Measurements from ENCODE around the gene HSFX1. TPM values are rescaled to one million over a fixed set of nuclear protein-coding genes. Genes with fewer than 3 reads are reported as not detected.
"Not testable (repeated sequence)": the region's sequence is repeated elsewhere in the genome, so short reads cannot be mapped to it uniquely, and the experiment has no call there.

HSFX1 gene
- total RNA-seq, 1 experiment from 2014 or later = 0.44 TPM

GRCh38 chrX:149760965-149761364 lies 12.9 kb upstream of the HSFX1 start:
- DNase-seq (ENCODE audit: low read depth, low spot score) (no peak), ATAC-seq (no peak)
- ChIA-PET POLR2A (no interaction called here), RAD21 (ENCODE audit: low non-redundant PET in 1 of 2, low total read pairs in 2 of 2, uncharacterized antibody in 2 of 2, unreplicated experiment in 2 of 2) (no interaction called here), CTCF (no interaction called here)
- Histone ChIP-seq H3K9ac (ENCODE audit: low read length) (no peak overlapping the region), H3K27me3 (ENCODE audit: insufficient read depth, low read length) (no peaks in the 10 kb centered on the region), H3K4me3 (replicated peaks in 1 of 2; ENCODE audit: low read depth in 1 of 2, low read length in 2 of 2) (no peak overlapping the region), H3K27ac (ENCODE audit: low read depth, low read length) (no peak overlapping the region), H3K36me3 (ENCODE audit: control insufficient read depth in 1 of 2, insufficient read depth in 2 of 2, low read length in 2 of 2) (no peaks in the 10 kb centered on the region), H4K20me1 (ENCODE audit: insufficient read depth) (no peaks in the 10 kb centered on the region), H2AFZ (ENCODE audit: low read depth, low read length, poor library complexity, severe bottlenecking) (no peak overlapping the region), H3K4me2 (ENCODE audit: low read length) (no peak overlapping the region), H3K9me3 (ENCODE audit: control insufficient read depth in 1 of 2, insufficient read depth in 1 of 2, low read depth in 1 of 2, low read length in 2 of 2) (no peaks in the 10 kb centered on the region), H3K79me2 (ENCODE audit: insufficient read depth, low read length) (no peaks in the 10 kb centered on the region), H3K4me1 (ENCODE audit: control insufficient read depth in 1 of 2, insufficient read depth in 2 of 2, low read length in 2 of 2) (no peaks in the 10 kb centered on the region), H3K9me2 (ENCODE audit: insufficient read depth) (no peaks in the 10 kb centered on the region)
- no peak for TF ChIP-seq POLR2A (IDR thresholded peaks at IDR 0.05; ENCODE audit: borderline replicate concordance, extremely low read depth, insufficient read depth, insufficient read length)
- no peak for TF ChIP-seq ELF1 (IDR thresholded peaks at IDR 0.05; ENCODE audit: borderline replicate concordance, low read depth)
- TF ChIP-seq EZH2phosphoT487 (IDR thresholded peaks at IDR 0.05; ENCODE audit: borderline replicate concordance) = no peak
- TF ChIP-seq ZNF274 (IDR thresholded peaks at IDR 0.05; ENCODE audit: low read depth, low read length) = no peak
- TF ChIP-seq POLR2AphosphoS5 (IDR thresholded peaks at IDR 0.05; ENCODE audit: low read depth, low read length) = no peak
- TF ChIP-seq JUND (IDR thresholded peaks at IDR 0.05) = no peak
- no peak for TF ChIP-seq TCF7L2 (IDR thresholded peaks at IDR 0.05; ENCODE audit: borderline replicate concordance, extremely low read depth, insufficient read depth, insufficient read length)
- TF ChIP-seq EGR1 (IDR thresholded peaks at IDR 0.05; ENCODE audit: low read depth) = no peak
- no peak for TF ChIP-seq FOSL1 (IDR thresholded peaks at IDR 0.05; ENCODE audit: low read depth)
- intact Hi-C loops (cut with micrococcal nuclease) = no loop called here
- no TSS peak for BruUV-seq (replicated peaks)

- H3K4me3 ChIP-seq (replicated peaks in 1 of 2; ENCODE audit: low read depth in 1 of 2, low read length in 2 of 2); H3K36me3 ChIP-seq (ENCODE audit: control insufficient read depth in 1 of 2, insufficient read depth in 2 of 2, low read length in 2 of 2); H2AFZ ChIP-seq (ENCODE audit: low read depth, low read length, poor library complexity, severe bottlenecking); ATAC-seq; H3K79me2 ChIP-seq (ENCODE audit: insufficient read depth, low read length); H4K20me1 ChIP-seq (ENCODE audit: insufficient read depth); POLR2A ChIA-PET; DNase-seq (ENCODE audit: low read depth, low spot score); H3K27ac ChIP-seq (ENCODE audit: low read depth, low read length); H3K4me1 ChIP-seq (ENCODE audit: control insufficient read depth in 1 of 2, insufficient read depth in 2 of 2, low read length in 2 of 2); H3K9me2 ChIP-seq (ENCODE audit: insufficient read depth); intact Hi-C loops (cut with micrococcal nuclease); BruUV-seq (replicated peaks); CTCF ChIA-PET; H3K27me3 ChIP-seq (ENCODE audit: insufficient read depth, low read length); H3K9me3 ChIP-seq (ENCODE audit: control insufficient read depth in 1 of 2, insufficient read depth in 1 of 2, low read depth in 1 of 2, low read length in 2 of 2); RAD21 ChIA-PET (ENCODE audit: low non-redundant PET in 1 of 2, low total read pairs in 2 of 2, uncharacterized antibody in 2 of 2, unreplicated experiment in 2 of 2); H3K9ac ChIP-seq (ENCODE audit: low read length); H3K4me2 ChIP-seq (ENCODE audit: low read length): not testable (repeated sequence)
Observed at GRCh38 chrX:149761858-149762674, 11.8 kb upstream of the HSFX1 start.
